Keratinocyte (primary cell): Measurements from ENCODE around the gene BUD31. TPM values are rescaled to one million over a fixed set of nuclear protein-coding genes. Genes with fewer than 3 reads are reported as not detected.
A peak's percentile ranks its signal among the peaks of the same experiment; 100 is the strongest.

ENCODE experiments used
- DNase-seq: peaks from one replicate; pipeline ENCODE4 v3.0.0-alpha.2; 2011; ENCODE audit warnings: low read depth, missing footprints, low spot score
- FAIRE-seq: peaks from 2 replicates; lab custom pipeline; 2011; peaks lifted over from hg19 to GRCh38; lab: Jason Lieb, UNC
- H2AFZ ChIP-seq: 2 replicates; pipeline ENCODE4 v1.6.0; 2012; ENCODE audit warnings: low read length, control low read depth, inconsistent platforms; ENCODE audit not compliant: control insufficient read depth
- H3K27ac ChIP-seq: 2 replicates; pipeline ENCODE4 v1.5.1; 2011; ENCODE audit warnings: low read length; ENCODE audit not compliant: control insufficient read depth, insufficient read depth
- H3K27me3 ChIP-seq: 3 replicates; pipeline ENCODE4 v1.6.0; 2011; ENCODE audit warnings: low read length; ENCODE audit not compliant: control insufficient read depth, insufficient read depth; ENCODE audit errors: extremely low read depth
- H3K36me3 ChIP-seq, 2 experiments: 2 replicates in 1 of 2; 3 replicates in 1 of 2; pipeline ENCODE4 v1.5.1; 2011; ENCODE audit warnings: low read length in 2 of 2, mild to moderate bottlenecking in 1 of 2; ENCODE audit not compliant: control insufficient read depth in 2 of 2, insufficient read depth in 2 of 2; ENCODE audit errors: extremely low read depth in 1 of 2
- H3K4me1 ChIP-seq: 3 replicates; pipeline ENCODE4 v1.5.1; 2011; ENCODE audit warnings: low read length; ENCODE audit not compliant: control insufficient read depth, insufficient read depth; ENCODE audit errors: extremely low read depth
- H3K4me2 ChIP-seq: 3 replicates; pipeline ENCODE4 v1.6.0; 2011; ENCODE audit warnings: low read depth, low read length; ENCODE audit not compliant: control insufficient read depth, insufficient read depth; ENCODE audit errors: extremely low read depth
- H3K4me3 ChIP-seq, 3 experiments: fragments of 200-600 bp in 1 of 3; sonication (generic) in 1 of 3; 2 replicates in 2 of 3; 3 replicates in 1 of 3; pipeline ENCODE4 v1.5.1; 2011 to 2016; ENCODE audit warnings: low read length in 3 of 3, mild to moderate bottlenecking in 3 of 3, control low read depth in 2 of 3, inconsistent platforms in 1 of 3, low read depth in 1 of 3, mixed read lengths in 1 of 3, mixed run types in 1 of 3, moderate library complexity in 1 of 3; ENCODE audit not compliant: control insufficient read depth in 2 of 3, insufficient read depth in 2 of 3; ENCODE audit errors: extremely low read depth in 1 of 3
- H3K79me2 ChIP-seq: 2 replicates; pipeline ENCODE4 v1.6.0; 2012; ENCODE audit warnings: low read length; ENCODE audit not compliant: control insufficient read depth, insufficient read depth
- H3K9ac ChIP-seq: 3 replicates; pipeline ENCODE4 v1.6.0; 2011; ENCODE audit warnings: low read length; ENCODE audit not compliant: control insufficient read depth, insufficient read depth; ENCODE audit errors: extremely low read depth
- H3K9me1 ChIP-seq: 3 replicates; pipeline ENCODE4 v1.6.0; 2011; ENCODE audit warnings: low read length; ENCODE audit not compliant: control insufficient read depth, insufficient read depth; ENCODE audit errors: extremely low read depth
- H3K9me3 ChIP-seq: 2 replicates; pipeline ENCODE4 v1.5.1; 2012; ENCODE audit warnings: low read depth, low read length; ENCODE audit not compliant: control insufficient read depth
- H4K20me1 ChIP-seq: 3 replicates; pipeline ENCODE4 v1.6.0; 2011; ENCODE audit warnings: low read length; ENCODE audit not compliant: control insufficient read depth, insufficient read depth; ENCODE audit errors: extremely low read depth
- CTCF ChIP-seq, 3 experiments: IDR thresholded peaks in 1 of 3; conservative IDR thresholded peaks in 1 of 3; optimal IDR thresholded peaks in 1 of 3; 2 replicates in 2 of 3; 3 replicates in 1 of 3; pipeline versions ENCODE3 to v1.5.1; 2011; ENCODE audit warnings: low read length in 3 of 3, mild to moderate bottlenecking in 3 of 3, moderate library complexity in 2 of 3, control low read depth in 1 of 3, inconsistent platforms in 1 of 3; ENCODE audit not compliant: insufficient read depth in 2 of 3; ENCODE audit errors: extremely low read depth in 1 of 3
- EZH2 ChIP-seq: IDR thresholded peaks from one replicate; pipeline ENCODE4 v1.6.1; 2012; ENCODE audit warnings: inconsistent platforms, mild to moderate bottlenecking, low read length, moderate library complexity
- dilution Hi-C: fragments of 300-500 bp; cut with MboI; formaldehyde crosslinking; loops from one replicate; pipeline ENCODE4 v1.7.0; 2020; ENCODE audit warnings: low sequenced_read_pairs; ENCODE audit not compliant: extremely low pct_ligation_motif_present
- polyA minus RNA-seq, 3 experiments: library from RNA; depleted of rRNA, polyadenylated mRNA; stranded (reverse); fragments of >200 nt; gene quantifications; 1 replicate in 1 of 3; 2 replicates in 1 of 3; 3 replicates in 1 of 3; pipeline ENCODE4 v1.2.3, GENCODE V29; 2011
- polyA plus RNA-seq, 5 experiments: library from polyadenylated mRNA; depleted of rRNA in 3 of 5; stranded (reverse) in 3 of 5; stranded (forward) in 1 of 5; unstranded in 1 of 5; fragments of >200 nt; gene quantifications; 1 replicate in 1 of 5; 2 replicates in 3 of 5; 3 replicates in 1 of 5; pipeline versions ENCODE4 v1.2.1 to v1.2.3, GENCODE V29; 2011 to 2012; ENCODE audit warnings: missing spikeins in 2 of 5, low read depth in 1 of 5, low replicate concordance in 1 of 5

The BUD31 gene
- 35.8 to 73.3 TPM (median 70.1 TPM) in 3 replicates for polyA plus RNA-seq
- 436 TPM for polyA plus RNA-seq (2011; ENCODE audit: low read depth)
- polyA plus RNA-seq (2011; cell fraction: cytosol; rRNA removed), result 76.1 and 93.5 TPM in 2 replicates
- 48.1 and 52.6 TPM in 2 replicates for polyA plus RNA-seq (2011; cell fraction: nucleus; rRNA removed)
- polyA plus RNA-seq (2012; ENCODE audit: low replicate concordance), result 79.0 and 107 TPM in 2 replicates
- 8.0 to 37.1 TPM (median 26.1 TPM) in 3 replicates for polyA minus RNA-seq
- polyA minus RNA-seq (2011; cell fraction: cytosol; rRNA and poly(A)+ RNA removed), result 54.9 TPM
- polyA minus RNA-seq (2011; cell fraction: nucleus; rRNA and poly(A)+ RNA removed), result 11.1 and 11.4 TPM in 2 replicates

DNA sequence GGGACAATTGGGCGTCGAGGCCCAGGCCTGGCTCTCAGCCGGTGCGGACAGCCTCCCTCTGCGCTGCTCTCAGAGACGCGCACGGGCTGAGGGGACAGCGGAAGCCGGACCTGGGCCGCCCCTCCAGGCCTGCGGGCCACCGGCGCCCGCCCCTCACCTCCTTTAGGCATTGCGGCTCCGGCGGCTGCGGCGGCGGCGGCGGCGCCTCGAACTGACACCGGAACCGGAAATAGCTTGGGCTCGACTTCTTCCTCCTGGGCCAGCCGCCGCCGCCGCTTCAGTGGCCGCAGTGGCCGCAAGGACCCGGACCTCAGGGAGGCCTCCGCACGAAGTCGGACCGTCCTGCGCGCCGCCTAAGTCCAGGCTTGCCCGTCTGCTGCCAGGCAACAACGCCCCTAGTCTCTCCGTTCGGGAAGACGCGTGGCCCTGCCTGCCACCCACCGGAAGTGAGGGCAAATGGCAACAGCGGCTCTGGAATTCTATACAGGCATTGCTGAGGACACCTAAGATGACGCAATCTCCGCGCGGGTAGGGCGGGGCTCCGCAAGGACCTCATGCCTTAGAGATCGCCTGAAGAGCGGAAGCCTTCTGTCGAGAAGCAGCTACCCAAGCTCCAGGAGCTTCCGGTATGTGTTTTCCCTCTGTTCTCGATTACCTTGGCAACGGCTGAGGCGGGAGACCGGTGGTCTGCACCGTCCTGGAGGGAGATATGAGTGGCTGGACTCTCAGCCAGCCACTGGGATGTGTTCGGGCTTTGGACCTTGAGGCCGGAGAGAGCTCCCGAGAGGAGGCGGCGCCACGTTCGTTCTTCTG lies at the start of gene BUD31, which contains the start of gene PDAP1:
Gene BUD31 (plus strand): TSS at position 591 of the 813 bp plus-strand sequence. CDS start 2,124 bp downstream, outside the sequence.
Gene PDAP1 (minus strand): TSS at position 219 of the 813 bp plus-strand sequence. CDS start 49 bp downstream, at position 170.
- peaks cover 3% of the 10 kb centered on the region for H3K9me1 ChIP-seq
- H4K20me1 ChIP-seq, result peaks cover 22% of the 10 kb centered on the region
- peak within 1 kb of the TSS; percentile 98 for H3K4me2 ChIP-seq
- H3K79me2 ChIP-seq, result peaks cover 86% of the 10 kb centered on the region
- dilution Hi-C loops, result no loop called here
- TF ChIP-seq EZH2, result no peak
- peak in 1 of 3 experiments; percentile 7 for TF ChIP-seq CTCF (optimal IDR thresholded peaks at IDR 0.05 in 1 of 3, IDR thresholded peaks at IDR 0.05 in 1 of 3, conservative IDR thresholded peaks at IDR 0.05 in 1 of 3; ENCODE audit: extremely low read depth in 1 of 3, insufficient read depth in 2 of 3, low read length in 3 of 3)
- FAIRE-seq (no peak), DNase-seq (peak; percentile 88)
- peak within 1 kb of the TSS; percentile 96 for H3K9ac ChIP-seq
- H3K4me3 ChIP-seq, result peak within 1 kb of the TSS; percentile 73 to 100 (median 100)
- peak within 1 kb of the TSS; percentile 97 for H2AFZ ChIP-seq
- no peaks in the 10 kb centered on the region for H3K27me3 ChIP-seq
- H3K27ac ChIP-seq, result peak within 1 kb of the TSS; percentile 98
- H3K36me3 ChIP-seq, result peaks cover 18 to 44% of the 10 kb centered on the region in 2 experiments
- no peaks in the 10 kb centered on the region for H3K9me3 ChIP-seq
- H3K4me1 ChIP-seq, result peaks cover 28% of the 10 kb centered on the region

DNA sequence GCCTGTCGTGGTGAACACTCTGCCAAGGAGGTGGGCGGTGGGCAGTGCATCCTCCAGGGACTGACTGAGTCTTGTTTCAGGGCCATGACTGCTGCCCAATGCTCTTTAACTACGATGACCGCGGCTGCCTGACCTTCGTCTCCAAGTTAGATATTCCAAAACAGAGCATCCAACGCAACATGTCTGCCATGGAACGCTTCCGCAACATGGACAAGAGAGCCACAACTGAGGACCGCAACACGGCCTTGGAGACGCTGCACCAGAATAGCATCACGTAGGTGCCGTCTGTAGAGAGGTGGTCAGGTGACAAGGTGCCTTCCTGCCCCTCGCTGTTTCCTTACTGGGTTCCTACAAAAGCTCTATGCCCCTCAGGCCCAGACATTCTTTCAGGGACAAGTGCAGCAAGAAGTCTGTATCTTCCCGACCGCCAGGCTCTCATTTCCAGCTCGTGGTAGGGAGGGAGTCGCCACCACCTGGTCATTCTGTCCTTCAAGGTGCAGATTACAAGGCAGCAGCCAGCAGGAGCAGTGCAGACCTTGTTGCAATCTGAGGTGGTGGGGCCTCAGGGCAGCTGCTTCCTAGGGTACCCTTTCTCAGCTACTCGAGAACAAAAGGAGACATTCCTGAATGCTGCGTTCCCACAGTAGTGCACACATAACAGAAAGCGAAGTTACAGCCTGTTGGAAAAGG lies 49.2 kb upstream of the BUD31 start:
- Histone ChIP-seq H3K9me3 (no peaks in the 10 kb centered on the region), H3K9me1 (no peaks in the 10 kb centered on the region), H3K9ac (no peak overlapping the region), H3K4me3 (no peak overlapping the region), H4K20me1 (peaks cover 6% of the 10 kb centered on the region), H2AFZ (no peak overlapping the region), H3K27me3 (no peaks in the 10 kb centered on the region), H3K27ac (no peak overlapping the region), H3K36me3 (peaks cover 40 to 41% of the 10 kb centered on the region in 2 experiments), H3K79me2 (peaks cover 2% of the 10 kb centered on the region), H3K4me1 (no peaks in the 10 kb centered on the region), H3K4me2 (no peak overlapping the region)
- FAIRE-seq (no peak), DNase-seq (no peak)
- dilution Hi-C loops, result no loop called here
- no peak for TF ChIP-seq CTCF (optimal IDR thresholded peaks at IDR 0.05 in 1 of 3, IDR thresholded peaks at IDR 0.05 in 1 of 3, conservative IDR thresholded peaks at IDR 0.05 in 1 of 3; ENCODE audit: extremely low read depth in 1 of 3, insufficient read depth in 2 of 3, low read length in 3 of 3)
- TF ChIP-seq EZH2, result no peak
